A549 (cell line): ENCODE results near the gene ZNF682. TPM values are rescaled to one million over a fixed set of nuclear protein-coding genes. Genes with fewer than 3 reads are reported as not detected.
"Not testable (repeated sequence)": the region's sequence is repeated elsewhere in the genome, so short reads cannot be mapped to it uniquely, and the experiment has no call there.

ENCODE experiments used
- ATAC-seq, 2 experiments: fragments of 200-7000 bp in 1 of 2; fragments of >200 bp in 1 of 2; cut with Nextera tagmentation in 1 of 2; cut with Tn5 transposase in 1 of 2; 3 replicates each; pipeline versions ENCODE4 v1.8.0 to v1.9.1; 2018 to 2020; ENCODE audit warnings: mild to moderate bottlenecking in 1 of 2, moderate library complexity in 1 of 2
- CTCF ChIA-PET: fragments of 300-600 bp; sonication (Branson Sonifier 250); formaldehyde crosslinking; extraction: SDS; loops from one replicate; lab custom pipeline; 2021; ENCODE audit warnings: antibody characterized with exemption, inconsistent platforms; lab: Yijun Ruan, JAX
- POLR2A ChIA-PET: fragments of 350-600 bp; formaldehyde crosslinking; extraction: SDS; loops from one replicate; lab custom pipeline; 2021; ENCODE audit warnings: antibody characterized with exemption, inconsistent platforms; lab: Yijun Ruan, JAX
- DNase-seq, 2 experiments: peaks; one replicate each; pipeline versions ENCODE4 v3.0.0 to v3.0.0-alpha.2; 2011 to 2016; ENCODE audit warnings: low read depth in 1 of 2, low spot score in 1 of 2
- FAIRE-seq: peaks from 2 replicates; lab custom pipeline; 2011; peaks lifted over from hg19 to GRCh38; lab: Jason Lieb, UNC
- H3K27ac ChIP-seq, 2 experiments: fragments of >200 bp; sonication (Bioruptor Twin); formaldehyde crosslinking; 3 replicates each; pipeline ENCODE4 v1.5.1; 2016 to 2017
- H3K4me1 ChIP-seq: fragments of >200 bp; sonication (Bioruptor Twin); formaldehyde crosslinking; 3 replicates; pipeline ENCODE4 v1.6.1; 2016
- H3K4me2 ChIP-seq: fragments of >200 bp; sonication (Bioruptor Twin); formaldehyde crosslinking; 3 replicates; pipeline ENCODE4 v1.6.1; 2016
- H3K4me3 ChIP-seq: fragments of >200 bp; sonication (Bioruptor Twin); formaldehyde crosslinking; 3 replicates; pipeline ENCODE4 v1.5.1; 2016
- H3K9me3 ChIP-seq: fragments of >200 bp; sonication (Bioruptor Twin); formaldehyde crosslinking; 3 replicates; pipeline ENCODE4 v1.6.1; 2016
- BHLHE40 ChIP-seq: IDR thresholded peaks from 2 replicates; pipeline ENCODE4 v1.6.1; 2012; ENCODE audit warnings: low read depth, low read length, inconsistent platforms
- CBX2 ChIP-seq: fragments of 200-600 bp; sonication (generic); IDR thresholded peaks from 2 replicates; pipeline ENCODE4 v1.6.1; 2016; ENCODE audit warnings: low read depth, mild to moderate bottlenecking, borderline replicate concordance
- CBX8 ChIP-seq: fragments of 200-600 bp; sonication (generic); IDR thresholded peaks from 2 replicates; pipeline ENCODE4 v1.6.1; 2016
- CHD4 ChIP-seq: fragments of 200-600 bp; sonication (generic); IDR thresholded peaks from 2 replicates; pipeline ENCODE4 v1.6.1; 2016; ENCODE audit warnings: antibody characterized with exemption, mild to moderate bottlenecking, borderline replicate concordance
- ESRRA ChIP-seq: fragments of 150-350 bp; IDR thresholded peaks from 2 replicates; pipeline ENCODE4 v1.6.1; 2014; ENCODE audit warnings: mild to moderate bottlenecking, low read length, borderline replicate concordance
- FOSB ChIP-seq: fragments of 250-450 bp; sonication (Bioruptor Pico); IDR thresholded peaks from 2 replicates; pipeline ENCODE4 v1.5.0; 2020; ENCODE audit warnings: mild to moderate bottlenecking, moderate library complexity
- HEYL ChIP-seq: fragments of 250-450 bp; sonication (Bioruptor Pico); IDR thresholded peaks from 2 replicates; pipeline ENCODE4 v1.8.0; 2021; ENCODE audit warnings: mild to moderate bottlenecking, moderate library complexity
- HOXB13 ChIP-seq: fragments of 250-450 bp; sonication (Bioruptor Pico); IDR thresholded peaks from 2 replicates; pipeline ENCODE4 v1.5.0; 2020; ENCODE audit warnings: low read depth, mild to moderate bottlenecking, moderate library complexity
- JUN ChIP-seq, 2 experiments: fragments of >200 bp; sonication (Bioruptor Twin); formaldehyde crosslinking; IDR thresholded peaks; 2 replicates in 1 of 2; 3 replicates in 1 of 2; pipeline ENCODE4 v1.6.1; 2016 to 2017
- KDM1A ChIP-seq: fragments of 200-600 bp; sonication (generic); IDR thresholded peaks from 2 replicates; pipeline ENCODE4 v1.6.1; 2016; ENCODE audit warnings: low read depth, mild to moderate bottlenecking
- KDM5A ChIP-seq: fragments of 200-600 bp; sonication (generic); IDR thresholded peaks from 2 replicates; pipeline ENCODE4 v1.6.1; 2016; ENCODE audit warnings: antibody characterized with exemption, mild to moderate bottlenecking
- NFE2L2 ChIP-seq: fragments of 150-350 bp; conservative IDR thresholded peaks from 2 replicates; pipeline ENCODE4 v1.6.1; 2014; ENCODE audit warnings: low read length
- RCOR1 ChIP-seq: fragments of 150-350 bp; IDR thresholded peaks from 2 replicates; pipeline ENCODE4 v1.6.1; 2014; ENCODE audit warnings: antibody characterized with exemption, low read length, low read depth
- TFCP2L1 ChIP-seq: fragments of 250-450 bp; sonication (Bioruptor Pico); IDR thresholded peaks from 2 replicates; pipeline ENCODE4 v1.5.0; 2021; ENCODE audit warnings: mild to moderate bottlenecking
- WGBS: methylation state at CpG from one replicate; pipeline ENCODE4 v1.1.6; 2017; ENCODE audit errors: missing lambda C conversion rate; 5-methylcytosine and 5-hydroxymethylcytosine counted together
- polyA plus RNA-seq, 4 experiments: library from polyadenylated mRNA; depleted of rRNA in 3 of 4; stranded (reverse); fragments of >200 nt; fragmentation: RNase III in 1 of 4; extraction: RNeasy Plus Mini Kit Qiagen cat#74134 plus additional on column Dnase treatment in 1 of 4; gene quantifications; 2 replicates in 3 of 4; 3 replicates in 1 of 4; pipeline ENCODE4 v1.2.3, GENCODE V29; 2011 to 2017
- TF ChIP-seq, protein P1 (sequence below): fragments of 250-450 bp; sonication (Bioruptor Pico); IDR thresholded peaks from 2 replicates; pipeline ENCODE4 v1.5.0; 2021; ENCODE audit warnings: mild to moderate bottlenecking, moderate library complexity, borderline replicate concordance
- TF ChIP-seq, protein P2 (sequence below): IDR thresholded peaks from 2 replicates; pipeline ENCODE4 v1.6.1; 2012
- TF ChIP-seq, protein P3 (sequence below): fragments of 450-650 bp; IDR thresholded peaks from 2 replicates; pipeline ENCODE4 v1.6.1; 2014; ENCODE audit warnings: antibody characterized with exemption
- TF ChIP-seq, protein P4 (sequence below): IDR thresholded peaks from 2 replicates; pipeline ENCODE4 v1.6.1; 2012; ENCODE audit warnings: low read depth, borderline replicate concordance
- TF ChIP-seq, protein P5 (sequence below): fragments of 150-350 bp; IDR thresholded peaks from 2 replicates; pipeline ENCODE4 v1.6.1; 2014; ENCODE audit warnings: low read depth, mild to moderate bottlenecking, low read length
- TF ChIP-seq, protein P6 (sequence below): fragments of >200 bp; sonication (Bioruptor Twin); formaldehyde crosslinking; IDR thresholded peaks from 2 replicates; pipeline ENCODE4 v1.6.1; 2016

ZNF682 gene
- polyA plus RNA-seq, 2 of the 4 experiments (the other 2 are of a cell fraction): not detected

DNA sequence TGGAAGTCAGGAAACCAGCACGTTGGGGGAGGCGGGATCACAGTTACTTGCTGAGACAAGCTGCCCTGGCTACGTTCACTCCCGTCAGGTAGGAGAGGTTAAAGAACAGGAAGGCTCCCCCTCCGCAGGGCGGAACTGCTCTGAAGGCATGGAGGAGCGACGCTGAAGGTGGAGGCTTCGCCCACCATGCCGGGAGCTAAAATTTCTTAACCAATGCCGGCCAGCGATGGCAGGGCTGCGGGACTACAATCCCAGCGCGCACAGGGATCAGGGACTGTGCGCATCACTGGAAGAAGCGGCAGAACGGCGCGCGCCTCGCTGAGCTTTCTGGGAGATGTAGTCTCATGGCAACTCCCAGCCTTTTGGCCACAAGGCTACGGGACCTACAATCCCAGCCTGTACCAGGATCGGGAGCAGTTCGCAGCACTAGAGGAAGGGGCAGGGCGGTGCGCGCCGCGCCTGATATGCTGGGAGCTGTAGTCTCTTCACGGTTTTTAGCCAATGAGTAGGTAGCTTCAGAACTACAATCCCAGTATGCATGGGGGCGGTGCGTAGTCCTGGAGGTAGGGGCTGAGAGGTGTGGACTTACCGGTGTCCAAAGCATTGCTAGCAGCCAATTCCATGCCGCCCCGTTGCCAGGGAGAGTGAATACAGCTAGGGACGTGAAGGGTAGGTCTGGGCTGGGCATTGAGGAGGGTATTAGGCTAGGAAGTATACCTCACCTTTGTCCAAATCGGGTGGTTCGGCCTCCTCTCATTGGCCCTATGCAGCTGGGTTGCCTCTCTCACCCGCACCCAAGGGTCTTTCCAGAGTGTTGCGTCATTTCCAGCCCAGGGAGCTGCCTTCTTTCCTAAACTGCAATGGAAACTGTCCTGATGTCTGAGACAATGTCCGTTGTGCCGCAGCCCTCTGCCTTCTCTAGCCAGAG lies 12.8 kb upstream of the ZNF682 start (continued):
- TF ChIP-seq, protein P1, sequence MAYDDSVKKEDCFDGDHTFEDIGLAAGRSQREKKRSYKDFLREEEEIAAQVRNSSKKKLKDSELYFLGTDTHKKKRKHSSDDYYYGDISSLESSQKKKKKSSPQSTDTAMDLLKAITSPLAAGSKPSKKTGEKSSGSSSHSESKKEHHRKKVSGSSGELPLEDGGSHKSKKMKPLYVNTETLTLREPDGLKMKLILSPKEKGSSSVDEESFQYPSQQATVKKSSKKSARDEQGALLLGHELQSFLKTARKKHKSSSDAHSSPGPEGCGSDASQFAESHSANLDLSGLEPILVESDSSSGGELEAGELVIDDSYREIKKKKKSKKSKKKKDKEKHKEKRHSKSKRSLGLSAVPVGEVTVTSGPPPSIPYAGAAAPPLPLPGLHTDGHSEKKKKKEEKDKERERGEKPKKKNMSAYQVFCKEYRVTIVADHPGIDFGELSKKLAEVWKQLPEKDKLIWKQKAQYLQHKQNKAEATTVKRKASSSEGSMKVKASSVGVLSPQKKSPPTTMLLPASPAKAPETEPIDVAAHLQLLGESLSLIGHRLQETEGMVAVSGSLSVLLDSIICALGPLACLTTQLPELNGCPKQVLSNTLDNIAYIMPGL (CRISPR knock-in tag): no peak
- TF ChIP-seq, protein P2, sequence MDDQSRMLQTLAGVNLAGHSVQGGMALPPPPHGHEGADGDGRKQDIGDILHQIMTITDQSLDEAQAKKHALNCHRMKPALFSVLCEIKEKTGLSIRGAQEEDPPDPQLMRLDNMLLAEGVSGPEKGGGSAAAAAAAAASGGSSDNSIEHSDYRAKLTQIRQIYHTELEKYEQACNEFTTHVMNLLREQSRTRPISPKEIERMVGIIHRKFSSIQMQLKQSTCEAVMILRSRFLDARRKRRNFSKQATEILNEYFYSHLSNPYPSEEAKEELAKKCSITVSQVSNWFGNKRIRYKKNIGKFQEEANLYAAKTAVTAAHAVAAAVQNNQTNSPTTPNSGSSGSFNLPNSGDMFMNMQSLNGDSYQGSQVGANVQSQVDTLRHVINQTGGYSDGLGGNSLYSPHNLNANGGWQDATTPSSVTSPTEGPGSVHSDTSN: no peak

DNA sequence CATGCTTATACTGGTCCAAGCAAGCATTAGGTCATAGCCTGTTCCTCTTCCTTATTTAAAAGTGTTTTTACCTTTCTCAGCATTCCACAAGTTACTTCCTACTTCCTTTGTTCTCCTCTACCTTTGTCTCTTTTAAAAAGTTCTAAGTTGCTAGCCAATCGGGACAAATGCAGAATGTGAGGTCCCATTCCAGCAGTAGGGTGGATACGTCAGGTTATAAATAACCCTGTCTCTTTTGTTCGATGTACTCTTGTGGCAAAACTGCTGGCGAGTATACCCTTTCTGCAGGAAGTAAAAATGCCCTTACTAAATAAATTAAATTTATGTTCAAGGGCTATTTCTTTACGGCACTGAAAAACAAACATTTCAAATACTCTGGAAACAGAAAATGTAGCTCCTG lies 6.4 kb upstream of the ZNF682 start:
- WGBS: 5% methylated on average over 5 of the region's 5 CpGs

DNA sequence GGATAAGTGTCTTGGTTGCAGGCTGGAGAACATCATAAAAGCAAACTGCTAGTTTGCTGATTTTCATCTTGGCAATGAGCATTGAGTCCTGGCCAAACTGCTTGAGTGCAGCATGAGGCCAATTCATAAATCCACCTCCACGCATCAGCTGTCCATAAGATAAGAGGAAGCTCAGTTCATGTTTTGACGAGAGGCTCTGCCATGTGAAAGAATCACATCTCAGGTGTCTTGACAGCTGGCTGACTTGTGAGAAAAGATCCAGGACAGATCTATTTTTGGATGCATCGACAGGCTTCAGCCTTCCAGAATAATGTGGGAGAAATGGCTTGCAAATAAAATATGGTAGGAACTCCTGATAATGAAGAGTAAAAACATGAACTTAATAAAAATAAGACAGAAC lies 5.4 kb upstream of the ZNF682 start:
- Histone ChIP-seq H3K4me3 (no peak overlapping the region), H3K27ac (no peak overlapping the region), H3K9me3 (no peaks in the 10 kb centered on the region), H3K4me1 (no peaks in the 10 kb centered on the region), H3K4me2 (no peak overlapping the region)
- ChIA-PET CTCF (no interaction called here), POLR2A (no interaction called here)
- TF ChIP-seq, protein P3, sequence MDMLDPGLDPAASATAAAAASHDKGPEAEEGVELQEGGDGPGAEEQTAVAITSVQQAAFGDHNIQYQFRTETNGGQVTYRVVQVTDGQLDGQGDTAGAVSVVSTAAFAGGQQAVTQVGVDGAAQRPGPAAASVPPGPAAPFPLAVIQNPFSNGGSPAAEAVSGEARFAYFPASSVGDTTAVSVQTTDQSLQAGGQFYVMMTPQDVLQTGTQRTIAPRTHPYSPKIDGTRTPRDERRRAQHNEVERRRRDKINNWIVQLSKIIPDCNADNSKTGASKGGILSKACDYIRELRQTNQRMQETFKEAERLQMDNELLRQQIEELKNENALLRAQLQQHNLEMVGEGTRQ: no peak
- TF ChIP-seq ESRRA (no peak), FOSB (CRISPR knock-in tag) (no peak), TFCP2L1 (CRISPR knock-in tag) (no peak), CBX2 (no peak), CHD4 (no peak), KDM5A (no peak), CBX8 (no peak), BHLHE40 (no peak), HOXB13 (CRISPR knock-in tag) (no peak), HEYL (CRISPR knock-in tag) (no peak), RCOR1 (no peak), NFE2L2 (no peak), KDM1A (no peak), JUN (IDR thresholded peaks at IDR 0.05) (no peak)
- TF ChIP-seq, protein P4, sequence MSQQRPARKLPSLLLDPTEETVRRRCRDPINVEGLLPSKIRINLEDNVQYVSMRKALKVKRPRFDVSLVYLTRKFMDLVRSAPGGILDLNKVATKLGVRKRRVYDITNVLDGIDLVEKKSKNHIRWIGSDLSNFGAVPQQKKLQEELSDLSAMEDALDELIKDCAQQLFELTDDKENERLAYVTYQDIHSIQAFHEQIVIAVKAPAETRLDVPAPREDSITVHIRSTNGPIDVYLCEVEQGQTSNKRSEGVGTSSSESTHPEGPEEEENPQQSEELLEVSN: no peak
- TF ChIP-seq, protein P1 (CRISPR knock-in tag): no peak
- TF ChIP-seq, protein P5, sequence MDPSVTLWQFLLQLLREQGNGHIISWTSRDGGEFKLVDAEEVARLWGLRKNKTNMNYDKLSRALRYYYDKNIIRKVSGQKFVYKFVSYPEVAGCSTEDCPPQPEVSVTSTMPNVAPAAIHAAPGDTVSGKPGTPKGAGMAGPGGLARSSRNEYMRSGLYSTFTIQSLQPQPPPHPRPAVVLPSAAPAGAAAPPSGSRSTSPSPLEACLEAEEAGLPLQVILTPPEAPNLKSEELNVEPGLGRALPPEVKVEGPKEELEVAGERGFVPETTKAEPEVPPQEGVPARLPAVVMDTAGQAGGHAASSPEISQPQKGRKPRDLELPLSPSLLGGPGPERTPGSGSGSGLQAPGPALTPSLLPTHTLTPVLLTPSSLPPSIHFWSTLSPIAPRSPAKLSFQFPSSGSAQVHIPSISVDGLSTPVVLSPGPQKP: no peak
- TF ChIP-seq, protein P6, sequence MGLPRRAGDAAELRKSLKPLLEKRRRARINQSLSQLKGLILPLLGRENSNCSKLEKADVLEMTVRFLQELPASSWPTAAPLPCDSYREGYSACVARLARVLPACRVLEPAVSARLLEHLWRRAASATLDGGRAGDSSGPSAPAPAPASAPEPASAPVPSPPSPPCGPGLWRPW: no peak
- ATAC-seq: no peak
- WGBS: 6% methylated on average over 3 of the region's 3 CpGs
- no peak for DNase-seq
- FAIRE-seq: no peak

More for the DNA sequence above, 6.4 kb upstream of the ZNF682 start:
- H3K4me1 ChIP-seq, H3K4me2 ChIP-seq, H3K9me3 ChIP-seq, CTCF ChIA-PET, FAIRE-seq, H3K4me3 ChIP-seq, ATAC-seq, H3K27ac ChIP-seq, DNase-seq, POLR2A ChIA-PET: not testable (repeated sequence)
